GM12891 (cell line): ENCODE data around the gene IL11.

Experiments
- PAX5 ChIP-seq: IDR thresholded peaks from 2 replicates; pipeline ENCODE4 v1.6.1; 2011; ENCODE audit warnings: low read length, moderate library complexity, mild to moderate bottlenecking; ENCODE audit not compliant: insufficient read depth, severe bottlenecking
- POLR2A ChIP-seq: IDR thresholded peaks from 2 replicates; pipeline ENCODE4 v1.6.1; 2011; ENCODE audit warnings: low read depth, low read length, control low read depth
- POLR2AphosphoS5 ChIP-seq: IDR thresholded peaks from 2 replicates; pipeline ENCODE4 v1.6.1; 2011; ENCODE audit warnings: low read depth, low read length, control low read depth
- POU2F2 ChIP-seq: IDR thresholded peaks from 2 replicates; pipeline ENCODE4 v1.6.1; 2011; ENCODE audit warnings: low read depth, mild to moderate bottlenecking, control low read depth, low read length, moderate library complexity
- SPI1 ChIP-seq: IDR thresholded peaks from 2 replicates; pipeline ENCODE4 v1.6.1; 2011; ENCODE audit warnings: low read depth, low read length, control low read depth
- TAF1 ChIP-seq: IDR thresholded peaks from 2 replicates; pipeline ENCODE4 v1.6.1; 2011; ENCODE audit warnings: low read depth, low read length, control low read depth

- no peak for TF ChIP-seq PAX5
- TF ChIP-seq TAF1, result no peak
- no peak for TF ChIP-seq POLR2A
- TF ChIP-seq POLR2AphosphoS5, result no peak
- TF ChIP-seq POU2F2, result no peak
- no peak for TF ChIP-seq SPI1
These were observed 11.8 kb upstream of the IL11 start for GRCh38 chr19:55382013-55382412.
